HepG2 (cell line): ENCODE data around the gene TATDN2. TPM values are rescaled to one million over a fixed set of nuclear protein-coding genes. Genes with fewer than 3 reads are reported as not detected.
A peak's percentile ranks its signal among the peaks of the same experiment; 100 is the strongest.

Experiments
- ARID5B ChIP-seq: IDR thresholded peaks from 2 replicates; pipeline ENCODE4 v1.4.0; 2020; ENCODE audit warnings: mild to moderate bottlenecking, missing genetic modification reagents
- BCLAF1 ChIP-seq: fragments of 450-650 bp; IDR thresholded peaks from 2 replicates; pipeline ENCODE4 v1.6.1; 2017; ENCODE audit warnings: mild to moderate bottlenecking
- CBX2 ChIP-seq, 2 experiments: fragments of 200-600 bp in 1 of 2; sonication (generic); formaldehyde crosslinking in 1 of 2; IDR thresholded peaks; 2 replicates each; pipeline versions ENCODE4 v1.7.0 to v1.8.1; 2018 to 2022; ENCODE audit warnings: low read depth in 2 of 2, low read length in 1 of 2, mild to moderate bottlenecking in 1 of 2, missing genetic modification reagents in 1 of 2
- CENPT ChIP-seq: sonication (generic); formaldehyde crosslinking; IDR thresholded peaks from 2 replicates; pipeline ENCODE4 v1.8.0; 2022; ENCODE audit warnings: low read depth, mild to moderate bottlenecking, moderate library complexity, missing genetic modification reagents
- ETV5 ChIP-seq: IDR thresholded peaks from 2 replicates; pipeline ENCODE4 v1.6.1; 2018; ENCODE audit warnings: missing biosample characterization, missing genetic modification reagents, inconsistent platforms, borderline replicate concordance
- FOXA1 ChIP-seq, 2 experiments: fragments of 450-650 bp in 1 of 2; sonication (generic) in 1 of 2; formaldehyde crosslinking in 1 of 2; IDR thresholded peaks; 2 replicates each; pipeline versions ENCODE4 v1.4.0 to v1.6.1; 2016 to 2020; ENCODE audit warnings: missing genetic modification reagents in 1 of 2
- HMG20B ChIP-seq: conservative IDR thresholded peaks from 2 replicates; pipeline ENCODE4 v1.6.1; 2016; ENCODE audit warnings: missing genetic modification reagents, missing compliant biosample characterization
- NCOA1 ChIP-seq: sonication (generic); formaldehyde crosslinking; IDR thresholded peaks from 2 replicates; pipeline ENCODE4 v1.9.0; 2021; ENCODE audit warnings: missing genetic modification reagents
- NCOA2 ChIP-seq: sonication (generic); formaldehyde crosslinking; IDR thresholded peaks from 2 replicates; pipeline ENCODE4 v1.8.0; 2022; ENCODE audit warnings: inconsistent platforms
- ZFY ChIP-seq: sonication (generic); formaldehyde crosslinking; IDR thresholded peaks from 2 replicates; pipeline ENCODE4 v1.4.0; 2020; ENCODE audit warnings: missing genetic modification reagents
- ZNF124 ChIP-seq: sonication (generic); formaldehyde crosslinking; IDR thresholded peaks from 2 replicates; pipeline ENCODE4 v1.4.0; 2020; ENCODE audit warnings: missing genetic modification reagents
- ZNF282 ChIP-seq: fragments of 450-650 bp; IDR thresholded peaks from 2 replicates; pipeline ENCODE4 v1.6.1; 2018; ENCODE audit not compliant: partially characterized antibody
- ZNF337 ChIP-seq: sonication (generic); formaldehyde crosslinking; IDR thresholded peaks from 2 replicates; pipeline ENCODE4 v1.5.1; 2020; ENCODE audit warnings: missing genetic modification reagents, low read depth, mild to moderate bottlenecking, borderline replicate concordance
- ZNF572 ChIP-seq: sonication (generic); formaldehyde crosslinking; IDR thresholded peaks from 2 replicates; pipeline ENCODE4 v1.5.1; 2020; ENCODE audit warnings: mild to moderate bottlenecking, missing genetic modification reagents
- ZNF766 ChIP-seq: sonication (generic); formaldehyde crosslinking; IDR thresholded peaks from 2 replicates; pipeline ENCODE4 v1.5.0; 2020; ENCODE audit warnings: missing genetic modification reagents, borderline replicate concordance
- ZNF839 ChIP-seq: sonication (generic); formaldehyde crosslinking; IDR thresholded peaks from 2 replicates; pipeline ENCODE4 v1.4.0; 2020; ENCODE audit warnings: missing genetic modification reagents, mild to moderate bottlenecking, borderline replicate concordance
- ZXDC ChIP-seq: sonication (generic); formaldehyde crosslinking; IDR thresholded peaks from 2 replicates; pipeline ENCODE4 v1.5.0; 2020; ENCODE audit warnings: mild to moderate bottlenecking, missing genetic modification reagents
- polyA plus RNA-seq, 8 experiments: library from polyadenylated mRNA; depleted of rRNA in 3 of 8; stranded (reverse) in 7 of 8; unstranded in 1 of 8; fragments of >200 nt; fragmentation: Illumina TruSeq in 4 of 8; extraction: Trizol in 4 of 8; gene quantifications; 2 replicates each; pipeline versions ENCODE4 v1.2.1 to v1.2.3, GENCODE V29; 2011 to 2016; ENCODE audit warnings: low read depth in 4 of 8, missing spikeins in 1 of 8, mixed read lengths in 1 of 8; ENCODE audit not compliant: insufficient read depth in 1 of 8
- total RNA-seq, 5 experiments: library from RNA; depleted of rRNA; stranded (reverse); fragments of >200 nt; fragmentation: Illumina TruSeq; extraction: Trizol; gene quantifications; 2 replicates each; pipeline ENCODE4 v1.2.3, GENCODE V29; 2016; ENCODE audit warnings: low read depth in 1 of 5

The TATDN2 gene
- total and polyA plus RNA-seq, 2 of the 13 experiments (the other 11 are each of a cell fraction or from before 2014, with no cell fraction given): 12.1 to 21.9 TPM

- TF ChIP-seq ZNF124 (CRISPR knock-in tag) (no peak), NCOA1 (no peak), ZNF839 (CRISPR knock-in tag) (no peak), ZNF766 (no peak), ZNF282 (no peak), ZFY (CRISPR knock-in tag) (no peak), HMG20B (CRISPR knock-in tag) (no peak), BCLAF1 (no peak), ETV5 (CRISPR knock-in tag) (peak; percentile 92), ZXDC (CRISPR knock-in tag) (no peak), CENPT (CRISPR knock-in tag) (no peak), ARID5B (CRISPR knock-in tag) (peak; percentile 82), ZNF572 (CRISPR knock-in tag) (no peak), FOXA1 (IDR thresholded peaks at IDR 0.05) (no peak), FOXA1 (CRISPR knock-in tag; IDR thresholded peaks at IDR 0.05) (no peak), NCOA2 (peak; percentile 81), ZNF337 (CRISPR knock-in tag) (no peak), CBX2 (IDR thresholded peaks at IDR 0.05; ENCODE audit: low read depth, low read length) (no peak), CBX2 (CRISPR knock-in tag; IDR thresholded peaks at IDR 0.05; ENCODE audit: low read depth) (no peak)
These were observed 24.3 kb upstream of the TATDN2 start (continued) for GRCh38 chr3:10223676-10224639.
